Neural cell (in vitro differentiated cells): ENCODE measurements around the gene PPP1R12C. TPM values are rescaled to one million over a fixed set of nuclear protein-coding genes. Genes with fewer than 3 reads are reported as not detected.
A peak's percentile ranks its signal among the peaks of the same experiment; 100 is the strongest.

Experiments used
- H2AFZ ChIP-seq: fragments of 200-600, 300-800 bp; sonication (generic), shearing (Covaris generic); 2 replicates; pipeline ENCODE4 v1.6.0; 2014; ENCODE audit warnings: low read depth, mild to moderate bottlenecking, antibody characterized with exemption, low read length, moderate library complexity
- H3F3A ChIP-seq: fragments of 200-600 bp; shearing (Covaris generic); 2 replicates; pipeline ENCODE4 v1.6.1; 2016; ENCODE audit warnings: mild to moderate bottlenecking, moderate library complexity, mixed read lengths, antibody characterized with exemption, low read length; ENCODE audit not compliant: insufficient read depth, poor library complexity, severe bottlenecking
- H3K27ac ChIP-seq: fragments of 200-600, 300-800 bp; sonication (generic), shearing (Covaris generic); 2 replicates; pipeline ENCODE4 v1.5.1; 2014; ENCODE audit warnings: mild to moderate bottlenecking, low read length, moderate library complexity
- H3K27me3 ChIP-seq: fragments of 300-800, 200-600 bp; sonication (generic), shearing (Covaris generic); 2 replicates; pipeline ENCODE4 v1.6.0; 2014; ENCODE audit warnings: mild to moderate bottlenecking, low read depth, low read length, moderate library complexity; ENCODE audit not compliant: insufficient read depth
- H3K36me3 ChIP-seq: fragments of 300-800, 200-600 bp; sonication (generic), shearing (Covaris generic); 2 replicates; pipeline ENCODE4 v1.5.1; 2014; ENCODE audit warnings: mild to moderate bottlenecking, antibody characterized with exemption, low read length, moderate library complexity; ENCODE audit not compliant: insufficient read depth
- H3K4me2 ChIP-seq: fragments of 300-800, 200-600 bp; sonication (generic), shearing (Covaris generic); 2 replicates; pipeline ENCODE4 v1.6.0; 2014; ENCODE audit warnings: mild to moderate bottlenecking, low read length
- H3K4me3 ChIP-seq: fragments of 300-800, 200-600 bp; sonication (generic), shearing (Covaris generic); 2 replicates; pipeline ENCODE4 v1.5.1; 2014; ENCODE audit warnings: mild to moderate bottlenecking, low read length, moderate library complexity
- H3K79me2 ChIP-seq: fragments of 200-600 bp; shearing (Covaris generic); replicated peaks from 2 replicates; pipeline ENCODE4 v1.6.0; 2014; ENCODE audit warnings: mild to moderate bottlenecking, low read length, moderate library complexity; ENCODE audit not compliant: insufficient read depth
- H3K9ac ChIP-seq: fragments of 300-800, 200-600 bp; sonication (generic), shearing (Covaris generic); 2 replicates; pipeline ENCODE4 v1.6.1; 2016; ENCODE audit warnings: mild to moderate bottlenecking, low read length, mixed read lengths
- H3K9me2 ChIP-seq: fragments of 200-600 bp; shearing (Covaris generic); 2 replicates; pipeline ENCODE4 v1.6.1; 2016; ENCODE audit warnings: mild to moderate bottlenecking, low read length, mixed read lengths; ENCODE audit not compliant: insufficient read depth
- H3K9me3 ChIP-seq: fragments of 200-600, 300-800 bp; sonication (generic), shearing (Covaris generic); 2 replicates; pipeline ENCODE4 v1.6.1; 2016; ENCODE audit warnings: mild to moderate bottlenecking, mixed run types, low read length, moderate library complexity, mixed read lengths
- H4K20me1 ChIP-seq: fragments of 200-600 bp; shearing (Covaris generic); 2 replicates; pipeline ENCODE4 v1.6.1; 2016; ENCODE audit warnings: mild to moderate bottlenecking, mixed run types; ENCODE audit not compliant: insufficient read depth
- CTCF ChIP-seq: fragments of 450-650 bp; IDR thresholded peaks from 2 replicates; pipeline ENCODE4 v1.5.1; 2014; ENCODE audit warnings: antibody characterized with exemption, mild to moderate bottlenecking, moderate library complexity; ENCODE audit not compliant: poor library complexity, severe bottlenecking
- EP300 ChIP-seq: fragments of 450-650 bp; conservative IDR thresholded peaks from 2 replicates; pipeline ENCODE4 v1.6.1; 2014; ENCODE audit warnings: antibody characterized with exemption, mild to moderate bottlenecking, moderate library complexity; ENCODE audit not compliant: poor library complexity, severe bottlenecking
- EZH2 ChIP-seq: fragments of 200-600, 300-800 bp; shearing (Covaris generic), sonication (generic); IDR thresholded peaks from 2 replicates; pipeline ENCODE4 v1.6.1; 2014; ENCODE audit warnings: antibody characterized with exemption, low read length, borderline replicate concordance, mild to moderate bottlenecking; ENCODE audit not compliant: insufficient read depth, poor library complexity, severe bottlenecking
- MXI1 ChIP-seq: fragments of 450-650 bp; conservative IDR thresholded peaks from 2 replicates; pipeline ENCODE4 v1.6.1; 2014; ENCODE audit warnings: antibody characterized with exemption, mild to moderate bottlenecking; ENCODE audit not compliant: poor library complexity, severe bottlenecking
- POLR2AphosphoS5 ChIP-seq: IDR thresholded peaks from 2 replicates; pipeline ENCODE4 v1.6.1; 2012
- RAD21 ChIP-seq: fragments of 450-650 bp; conservative IDR thresholded peaks from 2 replicates; pipeline ENCODE4 v1.6.1; 2014; ENCODE audit warnings: antibody characterized with exemption, mild to moderate bottlenecking, moderate library complexity
- SMC3 ChIP-seq: fragments of 450-650 bp; conservative IDR thresholded peaks from 2 replicates; pipeline ENCODE4 v1.6.1; 2014; ENCODE audit warnings: antibody characterized with exemption, mild to moderate bottlenecking, moderate library complexity; ENCODE audit not compliant: poor library complexity
- TAF1 ChIP-seq: IDR thresholded peaks from 2 replicates; pipeline ENCODE4 v1.6.1; 2012; ENCODE audit warnings: low read depth
- polyA plus RNA-seq: library from polyadenylated mRNA; depleted of rRNA; stranded (reverse); fragments of >200 nt; gene quantifications from 2 replicates; pipeline ENCODE4 v1.2.3, GENCODE V29; 2014
- TF ChIP-seq, protein P1 (sequence below): IDR thresholded peaks from 2 replicates; pipeline ENCODE4 v1.6.1; 2012; ENCODE audit warnings: borderline replicate concordance

PPP1R12C gene
- polyA plus RNA-seq, 1 donor from 2014 or later, result 109 TPM

DNA sequence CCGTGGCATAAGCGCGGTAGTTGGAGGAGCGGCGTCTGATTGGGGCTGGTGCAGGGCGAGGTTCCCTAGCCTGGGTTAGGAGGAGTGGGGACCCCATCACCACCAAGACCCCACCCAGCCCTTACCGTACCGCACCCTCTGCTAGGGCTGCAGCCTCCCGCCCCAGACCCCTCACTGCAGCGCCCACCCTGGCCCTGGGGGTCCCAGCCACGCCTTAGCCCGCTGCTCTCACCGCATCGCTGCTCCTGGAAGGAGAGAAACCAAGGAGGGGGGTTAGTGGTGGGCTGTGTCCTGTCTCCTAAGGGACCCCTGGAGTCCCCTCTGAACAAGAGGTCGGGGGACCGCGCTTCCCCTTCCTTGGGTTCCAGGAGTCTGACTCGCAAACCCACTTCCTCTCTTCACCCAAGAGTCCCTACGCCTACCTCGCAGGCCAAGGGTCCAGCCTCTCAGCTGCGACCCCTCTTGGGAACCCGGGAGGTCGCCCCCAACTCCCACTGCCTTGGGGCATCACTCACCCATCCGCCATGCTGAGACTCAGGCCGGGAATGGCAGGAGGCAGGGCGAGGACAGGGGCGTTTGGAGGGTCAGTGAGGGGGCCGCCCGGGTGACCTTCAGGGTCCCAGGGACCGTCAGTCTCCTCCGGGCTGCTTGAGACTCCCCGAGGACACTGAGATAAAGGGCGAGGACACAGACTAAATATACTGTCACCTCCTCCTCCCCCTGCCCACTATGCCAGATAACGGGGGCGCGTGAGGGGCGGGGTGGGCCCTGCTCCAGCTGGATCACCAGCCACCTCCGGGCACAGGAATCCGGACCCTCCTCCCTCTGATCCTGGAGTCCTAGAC, 39.8 kb upstream of the PPP1R12C start, which contains the start of gene TNNI3:
Gene TNNI3 (minus strand): TSS at position 669 of the 845 bp plus-strand sequence. CDS start 143 bp downstream, at position 526.
- no peaks in the 10 kb centered on the region for H3K36me3 ChIP-seq
- H2AFZ ChIP-seq, result no peak within 1 kb of the TSS
- no peak within 1 kb of the TSS for H3K4me2 ChIP-seq
- no peak within 1 kb of the TSS for H3K27ac ChIP-seq
- no peaks in the 10 kb centered on the region for H3K9me2 ChIP-seq
- H3K4me3 ChIP-seq, result peak within 1 kb of the TSS; percentile 66
- no peak within 1 kb of the TSS for H3K9ac ChIP-seq
- H4K20me1 ChIP-seq, result no peaks in the 10 kb centered on the region
- peaks cover 20% of the 10 kb centered on the region for H3K27me3 ChIP-seq
- no peaks in the 10 kb centered on the region for H3F3A ChIP-seq
- no peaks in the 10 kb centered on the region for H3K9me3 ChIP-seq
- no peaks in the 10 kb centered on the region for H3K79me2 ChIP-seq
- TF ChIP-seq SMC3, result no peak
- no peak for TF ChIP-seq CTCF
- no peak for TF ChIP-seq MXI1
- no peak for TF ChIP-seq EP300
- TF ChIP-seq TAF1, result no peak
- no peak for TF ChIP-seq POLR2AphosphoS5
- TF ChIP-seq, protein P1, sequence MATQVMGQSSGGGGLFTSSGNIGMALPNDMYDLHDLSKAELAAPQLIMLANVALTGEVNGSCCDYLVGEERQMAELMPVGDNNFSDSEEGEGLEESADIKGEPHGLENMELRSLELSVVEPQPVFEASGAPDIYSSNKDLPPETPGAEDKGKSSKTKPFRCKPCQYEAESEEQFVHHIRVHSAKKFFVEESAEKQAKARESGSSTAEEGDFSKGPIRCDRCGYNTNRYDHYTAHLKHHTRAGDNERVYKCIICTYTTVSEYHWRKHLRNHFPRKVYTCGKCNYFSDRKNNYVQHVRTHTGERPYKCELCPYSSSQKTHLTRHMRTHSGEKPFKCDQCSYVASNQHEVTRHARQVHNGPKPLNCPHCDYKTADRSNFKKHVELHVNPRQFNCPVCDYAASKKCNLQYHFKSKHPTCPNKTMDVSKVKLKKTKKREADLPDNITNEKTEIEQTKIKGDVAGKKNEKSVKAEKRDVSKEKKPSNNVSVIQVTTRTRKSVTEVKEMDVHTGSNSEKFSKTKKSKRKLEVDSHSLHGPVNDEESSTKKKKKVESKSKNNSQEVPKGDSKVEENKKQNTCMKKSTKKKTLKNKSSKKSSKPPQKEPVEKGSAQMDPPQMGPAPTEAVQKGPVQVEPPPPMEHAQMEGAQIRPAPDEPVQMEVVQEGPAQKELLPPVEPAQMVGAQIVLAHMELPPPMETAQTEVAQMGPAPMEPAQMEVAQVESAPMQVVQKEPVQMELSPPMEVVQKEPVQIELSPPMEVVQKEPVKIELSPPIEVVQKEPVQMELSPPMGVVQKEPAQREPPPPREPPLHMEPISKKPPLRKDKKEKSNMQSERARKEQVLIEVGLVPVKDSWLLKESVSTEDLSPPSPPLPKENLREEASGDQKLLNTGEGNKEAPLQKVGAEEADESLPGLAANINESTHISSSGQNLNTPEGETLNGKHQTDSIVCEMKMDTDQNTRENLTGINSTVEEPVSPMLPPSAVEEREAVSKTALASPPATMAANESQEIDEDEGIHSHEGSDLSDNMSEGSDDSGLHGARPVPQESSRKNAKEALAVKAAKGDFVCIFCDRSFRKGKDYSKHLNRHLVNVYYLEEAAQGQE, result no peak
- no peak for TF ChIP-seq EZH2
- TF ChIP-seq RAD21, result no peak

DNA sequence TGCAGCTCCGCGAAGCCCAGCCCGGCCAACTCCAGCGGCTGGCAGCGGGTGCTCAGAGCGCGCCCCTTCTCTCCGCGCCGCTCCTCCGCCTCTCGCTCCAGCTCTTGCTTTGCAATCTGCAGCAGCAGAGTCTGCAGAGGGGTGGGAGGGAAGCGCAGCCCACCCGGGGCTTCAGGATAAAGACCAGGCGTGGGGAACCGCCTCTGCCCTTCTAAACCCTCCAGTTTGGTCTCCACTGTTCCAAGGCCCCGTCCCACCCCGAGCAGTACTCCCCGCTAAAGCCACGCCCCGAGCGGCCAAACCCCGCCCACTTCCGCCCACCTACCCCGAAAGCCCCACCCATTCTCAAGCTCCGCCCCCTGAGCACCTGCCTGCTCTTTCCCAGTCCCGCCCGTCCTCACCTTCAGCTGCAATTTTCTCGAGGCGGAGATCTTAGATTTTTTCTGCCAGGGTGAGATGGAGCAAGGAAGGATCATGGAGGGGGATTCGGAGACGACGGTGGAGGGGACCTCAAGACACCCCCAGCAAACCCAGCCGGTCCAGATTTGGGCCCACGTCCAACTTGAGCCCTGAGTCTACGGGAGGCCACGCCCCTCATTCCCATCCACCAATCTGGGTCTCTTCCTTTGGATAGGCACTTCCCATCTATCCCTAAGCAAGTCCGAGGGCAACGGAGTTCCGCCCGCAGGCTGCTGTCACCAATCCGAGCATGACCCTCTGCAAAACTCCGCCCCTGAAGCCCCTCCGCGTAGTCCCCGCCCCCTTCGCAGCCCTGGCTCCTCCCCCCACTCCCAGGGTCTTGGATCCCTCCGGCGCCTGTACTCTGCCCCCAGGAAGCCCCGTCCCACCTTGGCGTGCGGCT, 39.0 kb upstream of the PPP1R12C start:
- Histone ChIP-seq H3K9me2 (no peaks in the 10 kb centered on the region), H4K20me1 (no peaks in the 10 kb centered on the region), H3K4me3 (peak overlapping the region; percentile 66), H3K9ac (peak overlapping the region; percentile 62), H3K4me2 (no peak overlapping the region), H3F3A (no peaks in the 10 kb centered on the region), H3K27ac (no peak overlapping the region), H3K27me3 (peaks cover 12% of the 10 kb centered on the region), H2AFZ (no peak overlapping the region), H3K9me3 (no peaks in the 10 kb centered on the region), H3K36me3 (no peaks in the 10 kb centered on the region), H3K79me2 (no peaks in the 10 kb centered on the region)
- TF ChIP-seq TAF1 (no peak), POLR2AphosphoS5 (no peak), EZH2 (no peak), CTCF (no peak), RAD21 (no peak), EP300 (no peak), SMC3 (no peak), MXI1 (no peak)
- TF ChIP-seq, protein P1, result no peak
